GM12878 (cell line): ENCODE measurements around the gene IL26.

Experiments
- CEBPB ChIP-seq, 2 experiments: fragments of 150-350 bp in 1 of 2; IDR thresholded peaks; 2 replicates each; pipeline ENCODE4 v1.6.1; 2012 to 2014; ENCODE audit warnings: low read depth in 2 of 2, low read length in 2 of 2, borderline replicate concordance in 1 of 2, inconsistent platforms in 1 of 2
- CHD2 ChIP-seq: IDR thresholded peaks from 2 replicates; pipeline ENCODE4 v1.6.1; 2011; ENCODE audit warnings: low read depth, low read length, improper control_type of control experiment, borderline replicate concordance
- CTCF ChIP-seq, 3 experiments: IDR thresholded peaks in 2 of 3; conservative IDR thresholded peaks in 1 of 3; 2 replicates each; pipeline ENCODE4 v1.5.1; 2011; ENCODE audit warnings: low read depth in 3 of 3, low read length in 3 of 3, mild to moderate bottlenecking in 3 of 3, control low read depth in 2 of 3, moderate library complexity in 2 of 3, inconsistent platforms in 1 of 3, mixed read lengths in 1 of 3; ENCODE audit not compliant: control insufficient read depth in 2 of 3, insufficient read depth in 1 of 3; ENCODE audit errors: extremely low read depth in 1 of 3
- SUZ12 ChIP-seq: fragments of 200-600 bp; sonication (generic); IDR thresholded peaks from one replicate; pipeline ENCODE4 v1.6.1; 2018; ENCODE audit warnings: antibody characterized with exemption, mild to moderate bottlenecking; ENCODE audit not compliant: unreplicated experiment
- ZSCAN29 ChIP-seq: fragments of 450-650 bp; IDR thresholded peaks from 2 replicates; pipeline ENCODE4 v1.6.1; 2017; ENCODE audit warnings: mild to moderate bottlenecking, moderate library complexity

GRCh38 chr12:68252077-68252476 is 26.5 kb upstream of the IL26 start:
- TF ChIP-seq ZSCAN29 = no peak
- no peak for TF ChIP-seq CEBPB (IDR thresholded peaks at IDR 0.05; ENCODE audit: borderline replicate concordance in 1 of 2, low read depth in 2 of 2, low read length in 2 of 2)
- TF ChIP-seq CTCF (IDR thresholded peaks at IDR 0.05 in 2 of 3, conservative IDR thresholded peaks at IDR 0.05 in 1 of 3; ENCODE audit: control insufficient read depth in 2 of 3, extremely low read depth in 1 of 3, insufficient read depth in 1 of 3, low read depth in 3 of 3, low read length in 3 of 3) = no peak
- TF ChIP-seq SUZ12 = no peak
- TF ChIP-seq CHD2 = no peak
